GM12892 (cell line): ENCODE measurements around the gene REM1.

Experiments used
- DNase-seq: peaks from one replicate; pipeline ENCODE4 v3.0.0; 2011; ENCODE audit not compliant: insufficient read length
- FAIRE-seq: peaks from 2 replicates; lab custom pipeline; 2011; peaks lifted over from hg19 to GRCh38; lab: Jason Lieb, UNC
- POLR2A ChIP-seq: IDR thresholded peaks from 2 replicates; pipeline ENCODE4 v1.6.1; 2011; ENCODE audit warnings: low read depth, low read length, control low read depth
- POLR2AphosphoS5 ChIP-seq: IDR thresholded peaks from 2 replicates; pipeline ENCODE4 v1.6.1; 2011; ENCODE audit warnings: low read depth, low read length, control low read depth
- TAF1 ChIP-seq: IDR thresholded peaks from 2 replicates; pipeline ENCODE4 v1.6.1; 2011; ENCODE audit warnings: low read depth, mild to moderate bottlenecking, control low read depth, low read length, borderline replicate concordance

The REM1 gene

DNA sequence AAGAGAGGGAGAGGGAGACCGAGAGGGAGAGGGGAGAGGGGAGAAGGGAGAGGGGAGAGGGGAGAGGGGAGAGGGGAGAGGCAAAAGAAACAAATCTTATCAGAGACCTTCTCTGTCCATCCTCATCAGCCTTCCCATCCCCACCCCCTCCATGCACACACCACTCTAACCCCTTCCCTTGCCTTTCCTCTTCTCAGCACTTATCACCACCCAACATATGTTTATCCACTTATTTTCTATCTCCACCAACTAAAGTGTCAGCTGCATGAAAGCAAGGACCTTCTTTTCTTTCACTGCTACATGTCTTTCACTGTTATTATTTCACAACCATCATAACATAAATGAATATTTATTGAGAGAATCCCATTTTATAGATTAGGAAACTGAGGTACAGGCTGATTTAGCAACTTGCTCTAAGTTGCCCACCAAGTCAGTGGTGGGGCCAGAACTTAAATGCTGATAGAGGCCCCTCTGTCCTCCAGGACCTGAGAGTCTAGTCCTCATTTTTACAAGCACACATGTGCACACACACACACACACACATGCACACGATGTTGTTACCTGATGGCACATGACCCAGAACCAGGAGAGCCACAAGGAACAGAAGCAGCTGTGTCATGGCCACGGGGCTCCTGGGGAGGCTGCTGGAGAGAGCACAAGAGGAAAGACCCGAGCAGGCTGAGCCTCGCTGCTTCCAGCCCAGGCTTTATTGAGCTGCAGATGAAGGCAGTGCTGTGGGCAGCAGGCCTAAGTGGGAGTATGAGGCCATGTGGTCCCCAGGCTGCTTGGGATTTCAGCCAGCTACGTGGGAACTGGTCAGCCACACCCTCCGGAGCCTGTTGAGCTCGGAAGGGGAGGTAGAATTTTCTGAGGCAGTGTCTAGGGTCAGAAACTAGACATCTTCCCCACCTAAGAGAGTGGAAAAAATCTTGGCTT lies 2.4 kb upstream of the REM1 start:
- TF ChIP-seq POLR2A = no peak
- TF ChIP-seq POLR2AphosphoS5 = no peak
- TF ChIP-seq TAF1 = no peak
- FAIRE-seq = no peak
- DNase-seq = no peak

GRCh38 chr20:31473331-31474096 lies 1.6 kb upstream of the REM1 start:
- DNase-seq (no peak), FAIRE-seq (no peak)
- TF ChIP-seq TAF1 (no peak), POLR2A (no peak)

DNA sequence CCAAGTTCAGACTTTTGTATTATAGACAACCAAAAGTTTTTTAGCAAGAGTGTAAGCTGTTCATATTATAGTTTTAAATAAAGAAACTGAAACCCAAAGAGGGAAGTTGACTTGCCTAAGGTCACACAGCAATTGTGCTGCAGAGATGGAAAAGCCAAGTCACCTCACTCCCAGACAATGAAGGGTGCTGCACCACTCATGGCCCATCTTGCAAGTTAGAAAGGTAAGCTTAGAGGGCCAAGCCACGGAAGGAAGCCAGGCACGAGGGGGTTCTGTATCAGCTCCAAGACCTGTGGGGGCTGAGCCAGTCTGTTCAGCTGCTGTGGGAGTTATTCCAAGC lies 1.0 kb upstream of the REM1 start:
- no peak for DNase-seq
- TF ChIP-seq TAF1 = no peak
- TF ChIP-seq POLR2AphosphoS5 = no peak
- TF ChIP-seq POLR2A = no peak
- FAIRE-seq = no peak

DNA sequence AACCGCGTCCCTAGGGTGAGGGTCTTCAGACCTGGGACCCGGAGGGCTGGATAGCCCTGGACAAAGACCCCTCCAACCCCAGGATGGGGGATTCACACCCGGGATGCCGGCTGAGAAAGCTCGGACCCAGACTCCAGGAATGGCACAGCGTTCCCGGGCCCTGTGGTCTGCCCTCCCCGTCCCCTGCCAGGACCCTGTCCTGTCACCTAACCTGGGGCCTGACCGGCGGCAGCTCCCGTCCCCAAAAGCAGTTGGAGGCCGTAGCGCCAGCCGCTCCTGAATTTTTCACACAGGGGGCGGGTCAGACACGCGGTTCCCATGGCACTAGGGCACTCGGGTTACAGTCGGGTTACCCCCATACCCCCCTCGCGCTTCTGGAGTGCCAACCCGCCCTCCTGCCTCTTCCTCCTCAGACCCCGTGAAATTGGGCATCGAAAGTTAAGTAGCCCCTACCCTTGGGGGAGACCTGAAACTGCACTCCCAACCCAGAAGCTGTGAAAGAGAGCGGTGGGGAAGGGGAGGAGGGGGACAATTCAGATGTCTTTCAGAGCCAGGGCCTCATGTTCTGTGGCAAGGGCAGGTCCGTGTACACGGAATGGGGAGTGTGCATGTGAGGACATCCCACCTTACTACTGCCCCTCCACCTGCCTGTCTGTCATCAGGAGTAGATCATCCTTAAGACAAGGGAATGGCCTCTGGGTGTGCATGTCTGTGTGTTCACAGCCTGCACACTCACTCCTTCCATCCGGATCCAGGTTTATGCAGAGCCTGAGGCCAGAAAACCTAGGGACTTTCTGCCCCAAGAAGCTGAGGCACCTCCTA lies 595 bp downstream of the REM1 start:
- DNase-seq (no peak), FAIRE-seq (no peak)
- no peak for TF ChIP-seq POLR2AphosphoS5

DNA sequence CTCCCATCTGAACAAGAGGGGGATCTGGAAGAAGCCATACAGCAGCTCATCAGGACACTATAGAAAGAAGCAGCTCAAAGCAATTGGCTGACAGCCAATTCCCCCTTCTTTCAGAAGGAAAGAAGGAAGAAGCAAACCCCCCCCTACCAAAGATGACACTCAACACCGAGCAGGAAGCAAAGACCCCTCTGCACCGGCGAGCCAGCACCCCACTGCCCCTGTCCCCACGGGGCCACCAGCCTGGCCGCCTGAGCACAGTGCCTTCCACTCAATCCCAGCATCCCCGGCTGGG lies 1.2 kb downstream of the REM1 start:
- no peak for FAIRE-seq

DNA sequence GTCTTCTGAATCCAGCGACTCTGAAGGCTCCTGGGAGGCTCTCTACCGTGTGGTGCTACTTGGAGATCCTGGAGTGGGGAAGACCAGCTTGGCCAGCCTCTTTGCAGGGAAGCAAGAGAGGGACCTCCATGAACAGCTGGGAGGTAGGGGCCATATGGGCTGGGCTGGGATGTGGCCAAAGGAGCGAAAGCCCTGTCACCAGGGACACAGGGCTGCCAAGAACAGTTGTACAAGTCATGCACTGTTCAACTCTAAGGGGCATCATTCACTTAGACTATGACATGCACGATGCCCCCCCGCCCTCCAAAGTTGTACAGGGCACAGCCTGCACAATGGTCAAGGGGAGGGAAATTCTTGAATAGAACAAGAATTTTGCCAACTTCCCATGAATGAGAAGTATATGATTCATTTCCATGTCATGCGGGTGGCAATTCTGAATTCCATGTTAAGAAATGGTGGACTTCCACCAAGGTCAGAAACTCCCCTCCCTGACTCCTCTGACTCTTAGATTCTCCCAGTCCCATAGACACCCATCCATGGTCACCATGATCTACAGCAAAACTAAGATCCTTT lies 1.6 kb downstream of the REM1 start:
- no peak for TF ChIP-seq TAF1
- no peak for TF ChIP-seq POLR2A
- no peak for TF ChIP-seq POLR2AphosphoS5
- FAIRE-seq = no peak
- no peak for DNase-seq

More for the DNA sequence above, 1.2 kb downstream of the REM1 start:
- TF ChIP-seq POLR2A (no peak), POLR2AphosphoS5 (no peak)
- DNase-seq = no peak

- FAIRE-seq = no peak
- TF ChIP-seq TAF1 (no peak), POLR2A (no peak), POLR2AphosphoS5 (no peak)
- no peak for DNase-seq
Measured at GRCh38 chr20:31484001-31484400, 8.9 kb downstream of the REM1 start.

- FAIRE-seq (no peak), DNase-seq (no peak)
- TF ChIP-seq TAF1 (no peak), POLR2AphosphoS5 (no peak), POLR2A (no peak)
Measured at GRCh38 chr20:31485450-31486339, 10.6 kb downstream of the REM1 start.

DNA sequence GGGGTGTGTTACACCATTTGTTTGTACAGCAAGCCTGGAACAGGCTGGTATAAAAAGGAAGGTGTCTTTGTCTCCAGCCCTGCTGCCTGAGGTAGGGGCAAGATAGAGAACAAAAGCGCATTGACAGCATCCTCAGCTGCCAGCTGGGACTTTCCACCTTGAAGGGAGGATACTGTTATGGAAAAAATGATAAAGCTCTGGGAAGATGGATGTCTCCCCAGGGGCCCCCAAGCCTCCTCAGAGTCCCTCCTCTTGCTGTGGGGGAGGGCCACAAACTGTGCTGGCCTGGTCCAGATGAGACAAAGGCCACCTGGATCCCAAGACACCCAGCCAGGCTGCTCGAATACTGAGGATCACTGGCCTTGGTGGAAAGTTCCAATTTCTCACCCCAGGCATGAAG lies 13.0 kb downstream of the REM1 start:
- FAIRE-seq = no peak
- no peak for DNase-seq
- no peak for TF ChIP-seq POLR2A
- TF ChIP-seq POLR2AphosphoS5 = no peak
- TF ChIP-seq TAF1 = no peak

GRCh38 chr20:31489152-31489551 lies 14.1 kb downstream of the REM1 start:
- FAIRE-seq = no peak
- no peak for TF ChIP-seq TAF1
- no peak for TF ChIP-seq POLR2AphosphoS5
- no peak for TF ChIP-seq POLR2A

GRCh38 chr20:31490752-31491151 lies 15.7 kb downstream of the REM1 start:
- FAIRE-seq = no peak
- no peak for DNase-seq
- TF ChIP-seq POLR2AphosphoS5 (no peak), TAF1 (no peak), POLR2A (no peak)

More at GRCh38 chr20:31489152-31489551, 14.1 kb downstream of the REM1 start:
- DNase-seq = no peak
